GM21381 (cell line): ENCODE results near the gene POTEE.
"Not testable (repeated sequence)": the region's sequence is repeated elsewhere in the genome, so short reads cannot be mapped to it uniquely, and the experiment has no call there.

ENCODE experiments used
- ATAC-seq: cut with Tn5 transposase; IDR thresholded peaks from one replicate; pipeline ENCODE4 v1.9.1; 2021; ENCODE audit warnings: mild to moderate bottlenecking, moderate library complexity; ENCODE audit not compliant: unreplicated experiment

POTEE gene

GRCh38 chr2:131209030-131209772, at the start of gene POTEE:
Gene POTEE (plus strand): TSS chr2:131209536. CDS start chr2:131218403, 8,867 bp downstream.
- ATAC-seq = not testable (repeated sequence)

GRCh38 chr2:131165562-131165961, 43.8 kb upstream of the POTEE start:
- ATAC-seq = not testable (repeated sequence)

- no peak for ATAC-seq
Observed at GRCh38 chr2:131168538-131168937, 40.8 kb upstream of the POTEE start.

- not testable (repeated sequence) for ATAC-seq
Observed at GRCh38 chr2:131178050-131178449, 31.3 kb upstream of the POTEE start.

GRCh38 chr2:131178721-131179418, 30.5 kb upstream of the POTEE start:
- not testable (repeated sequence) for ATAC-seq

- not testable (repeated sequence) for ATAC-seq
Observed at GRCh38 chr2:131181451-131181850, 27.9 kb upstream of the POTEE start.

GRCh38 chr2:131193421-131193820, 15.9 kb upstream of the POTEE start:
- not testable (repeated sequence) for ATAC-seq

GRCh38 chr2:131196186-131196585, 13.2 kb upstream of the POTEE start:
- not testable (repeated sequence) for ATAC-seq

- no peak for ATAC-seq
Observed at GRCh38 chr2:131201098-131201497, 8.2 kb upstream of the POTEE start.

GRCh38 chr2:131207839-131208238, 1.5 kb upstream of the POTEE start:
- not testable (repeated sequence) for ATAC-seq

- not testable (repeated sequence) for ATAC-seq
Observed at GRCh38 chr2:131209773-131210104, 403 bp downstream of the POTEE start.

- ATAC-seq = not testable (repeated sequence)
Observed at GRCh38 chr2:131210434-131211211, 1.3 kb downstream of the POTEE start.

GRCh38 chr2:131217238-131217986, 8.1 kb downstream of the POTEE start:
- not testable (repeated sequence) for ATAC-seq

GRCh38 chr2:131235543-131236449, 26.5 kb downstream of the POTEE start:
- ATAC-seq = not testable (repeated sequence)
